ENCODE data around the gene AK5. TPM values are rescaled to one million over a fixed set of nuclear protein-coding genes. Genes with fewer than 3 reads are reported as not detected.
A peak's percentile ranks its signal among the peaks of the same experiment; 100 is the strongest.

The AK5 gene
- total RNA-seq, 6 donors from 2014 or later = 0.10 to 0.74 TPM; not detected in 4

- TF ChIP-seq POLR2AphosphoS5 (IDR thresholded peaks at IDR 0.05) = no peak
- no peak for TF ChIP-seq EP300 (IDR thresholded peaks at IDR 0.05)
- TF ChIP-seq, protein P1, sequence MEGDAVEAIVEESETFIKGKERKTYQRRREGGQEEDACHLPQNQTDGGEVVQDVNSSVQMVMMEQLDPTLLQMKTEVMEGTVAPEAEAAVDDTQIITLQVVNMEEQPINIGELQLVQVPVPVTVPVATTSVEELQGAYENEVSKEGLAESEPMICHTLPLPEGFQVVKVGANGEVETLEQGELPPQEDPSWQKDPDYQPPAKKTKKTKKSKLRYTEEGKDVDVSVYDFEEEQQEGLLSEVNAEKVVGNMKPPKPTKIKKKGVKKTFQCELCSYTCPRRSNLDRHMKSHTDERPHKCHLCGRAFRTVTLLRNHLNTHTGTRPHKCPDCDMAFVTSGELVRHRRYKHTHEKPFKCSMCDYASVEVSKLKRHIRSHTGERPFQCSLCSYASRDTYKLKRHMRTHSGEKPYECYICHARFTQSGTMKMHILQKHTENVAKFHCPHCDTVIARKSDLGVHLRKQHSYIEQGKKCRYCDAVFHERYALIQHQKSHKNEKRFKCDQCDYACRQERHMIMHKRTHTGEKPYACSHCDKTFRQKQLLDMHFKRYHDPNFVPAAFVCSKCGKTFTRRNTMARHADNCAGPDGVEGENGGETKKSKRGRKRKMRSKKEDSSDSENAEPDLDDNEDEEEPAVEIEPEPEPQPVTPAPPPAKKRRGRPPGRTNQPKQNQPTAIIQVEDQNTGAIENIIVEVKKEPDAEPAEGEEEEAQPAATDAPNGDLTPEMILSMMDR (IDR thresholded peaks at IDR 0.05) = no peak
- TF ChIP-seq POLR2A (IDR thresholded peaks at IDR 0.05) = no peak
- H3K4me3 ChIP-seq = no peak overlapping the region
- no peak overlapping the region for H3K27ac ChIP-seq
- H3K27me3 ChIP-seq = no peaks in the 10 kb centered on the region
- DNase-seq (no peak), ATAC-seq (ENCODE audit: low FRiP score in 2 of 2) (peak in 1 of 2 donors; percentile 44)
- no peaks in the 10 kb centered on the region for H3K36me3 ChIP-seq
- WGBS, 2 donors = 54 to 59% methylated on average over 8 of the region's 8 CpGs
- H3K9me3 ChIP-seq = no peaks in the 10 kb centered on the region
- H3K4me1 ChIP-seq = no peaks in the 10 kb centered on the region
Measured at GRCh38 chr1:77313491-77313890, 31.7 kb downstream of the AK5 start.

- TF ChIP-seq, protein P1 (IDR thresholded peaks at IDR 0.05) = no peak
- TF ChIP-seq POLR2AphosphoS5 (IDR thresholded peaks at IDR 0.05) (no peak), EP300 (IDR thresholded peaks at IDR 0.05) (no peak), POLR2A (IDR thresholded peaks at IDR 0.05) (no peak)
- H3K9me3 ChIP-seq = no peaks in the 10 kb centered on the region
- H3K36me3 ChIP-seq = no peaks in the 10 kb centered on the region
- no peak overlapping the region for H3K4me3 ChIP-seq
- H3K27me3 ChIP-seq = no peaks in the 10 kb centered on the region
- no peaks in the 10 kb centered on the region for H3K4me1 ChIP-seq
- H3K27ac ChIP-seq = no peak overlapping the region
- ATAC-seq (ENCODE audit: low FRiP score in 2 of 2) (no peak), DNase-seq (no peak)
- 76 to 83% methylated on average over 1 of the region's 1 CpG for WGBS, 2 donors
Measured at GRCh38 chr1:77316006-77316405, 34.2 kb downstream of the AK5 start.

DNA sequence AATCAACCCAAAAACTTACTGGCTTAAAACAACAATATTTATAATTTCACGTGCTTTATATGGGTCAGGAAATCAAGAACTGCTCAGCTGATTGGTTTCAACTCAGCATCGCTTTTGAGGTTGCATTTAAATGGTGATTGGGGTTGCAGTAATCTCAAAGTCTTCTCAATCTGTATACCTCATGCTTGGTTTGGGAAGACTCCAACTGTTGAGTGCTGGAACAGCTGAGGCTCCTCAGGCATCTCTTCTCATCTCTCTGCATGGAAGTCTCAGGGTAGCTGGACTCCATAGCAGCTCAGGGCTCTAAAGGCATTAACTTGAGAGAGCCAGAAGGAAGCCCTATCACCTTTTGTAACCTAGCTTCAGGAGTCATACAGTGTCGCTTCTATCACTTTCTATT is 35.1 kb downstream of the AK5 start:
- DNase-seq = no peak
- Histone ChIP-seq H3K4me1 (no peaks in the 10 kb centered on the region), H3K4me3 (no peak overlapping the region), H3K36me3 (no peaks in the 10 kb centered on the region), H3K27ac (no peak overlapping the region), H3K27me3 (no peaks in the 10 kb centered on the region), H3K9me3 (no peaks in the 10 kb centered on the region)
- WGBS, 2 donors = 84 to 95% methylated on average over 3 of the region's 3 CpGs
- TF ChIP-seq POLR2AphosphoS5 (IDR thresholded peaks at IDR 0.05) = no peak
- no peak for TF ChIP-seq POLR2A (IDR thresholded peaks at IDR 0.05)
- TF ChIP-seq EP300 (IDR thresholded peaks at IDR 0.05) = no peak
- TF ChIP-seq, protein P1 (IDR thresholded peaks at IDR 0.05) = no peak
- ATAC-seq (ENCODE audit: low FRiP score in 2 of 2) = no peak

GRCh38 chr1:77319036-77319705 is 37.4 kb downstream of the AK5 start:
- no peak for ATAC-seq (ENCODE audit: low FRiP score in 2 of 2)
- Histone ChIP-seq H3K27ac (no peak overlapping the region), H3K4me3 (no peak overlapping the region), H3K36me3 (no peaks in the 10 kb centered on the region), H3K4me1 (no peaks in the 10 kb centered on the region), H3K27me3 (no peaks in the 10 kb centered on the region), H3K9me3 (no peaks in the 10 kb centered on the region)
- 52 to 57% methylated on average over 1 of the region's 1 CpG for WGBS, 2 donors
- DNase-seq = no peak
- TF ChIP-seq POLR2A (IDR thresholded peaks at IDR 0.05) = no peak
- TF ChIP-seq, protein P1 (IDR thresholded peaks at IDR 0.05) = no peak
- TF ChIP-seq POLR2AphosphoS5 (IDR thresholded peaks at IDR 0.05) = no peak
- no peak for TF ChIP-seq EP300 (IDR thresholded peaks at IDR 0.05)
